Measurements from ENCODE around the gene CSGALNACT2. TPM values are rescaled to one million over a fixed set of nuclear protein-coding genes. Genes with fewer than 3 reads are reported as not detected.

CSGALNACT2 gene
- total and polyA plus RNA-seq, 9 of the 15 experiments (the other 6 are each of a cell fraction or from before 2014, with no cell fraction given) = 1.4 to 7.3 (median 3.5) TPM

DNA sequence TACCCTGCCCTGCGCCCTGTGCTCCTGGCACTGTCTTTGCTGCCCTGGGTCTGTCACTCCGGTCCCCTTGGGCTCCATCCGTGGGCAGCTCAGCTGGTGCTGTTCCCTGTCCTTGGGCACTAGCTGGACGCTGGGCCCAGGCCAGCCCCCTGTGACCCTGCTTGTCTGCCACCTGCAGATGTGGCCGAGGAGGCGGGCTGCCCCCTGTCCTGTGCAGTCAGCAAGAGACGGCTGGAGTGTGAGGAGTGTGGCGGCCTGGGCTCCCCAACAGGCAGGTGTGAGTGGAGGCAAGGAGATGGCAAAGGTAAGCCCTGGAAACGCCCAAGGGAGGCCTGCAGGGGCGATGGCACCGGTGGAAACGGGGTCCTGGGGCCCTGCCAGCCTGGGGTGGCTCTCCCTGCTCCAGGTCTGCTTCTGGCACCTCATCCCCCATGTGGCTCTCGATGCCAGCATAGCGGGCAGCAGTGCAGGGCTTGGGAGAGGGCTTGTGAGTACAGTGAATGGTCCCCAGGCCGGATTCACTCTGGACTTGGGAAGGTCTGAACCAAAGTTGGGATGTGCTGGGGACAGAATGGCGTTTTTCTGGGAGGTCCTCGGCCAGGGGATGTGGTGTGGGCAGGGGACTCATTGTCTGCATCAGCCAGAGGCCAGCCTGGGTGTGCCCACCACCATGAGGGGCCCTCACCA, 26.2 kb upstream of the CSGALNACT2 start:
- ATAC-seq (no peak), DNase-seq (ENCODE audit: extremely low read depth in 1 of 4, low spot score in 3 of 4) (no peak), FAIRE-seq (no peak)
- H3K79me2 ChIP-seq (ENCODE audit: control insufficient read depth, insufficient read depth, low read length) = no peaks in the 10 kb centered on the region
- ChIA-PET POLR2A (interaction anchor here (1.3 kb wide), 1 partner anchor 10 kb away, joined by 4 read pairs; no protein-coding TSS in a partner anchor), CTCF (ENCODE audit: low intra/inter-chr PET ratio) (no interaction called here)
- H3K27me3 ChIP-seq (ENCODE audit: control insufficient read depth in 2 of 2, insufficient read depth in 2 of 2, low read length in 2 of 2) = peaks cover 17 to 63% of the 10 kb centered on the region in 2 experiments; a peak in 4 of 5 replicates
- 1% methylated on average over 17 of the region's 17 CpGs for WGBS (ENCODE audit: insufficient coverage, low coverage, missing lambda C conversion rate)
- no TSS peak for BruUV-seq (replicated peaks)
- H3K9me1 ChIP-seq (ENCODE audit: control insufficient read depth, insufficient read depth, low read length) = peaks cover 3% of the 10 kb centered on the region
- intact Hi-C loops (cut with micrococcal nuclease) (loop anchor here (5.0 kb wide), 1 partner anchor 35 kb away; the partner anchor contains the start of gene RET), in situ Hi-C loops (cut with MboI) (no loop called here)
- peaks cover 8% of the 10 kb centered on the region for H4K20me1 ChIP-seq (replicated peaks; ENCODE audit: control insufficient read depth, insufficient read depth, low read length)
- H3K9ac ChIP-seq (ENCODE audit: insufficient read depth in 1 of 2, low read depth in 2 of 2, low read length in 2 of 2) = no peak overlapping the region; a peak in 1 of 4 replicates
- no peak overlapping the region for H3K4me2 ChIP-seq (ENCODE audit: insufficient read depth, low read length)
- H3K4me3 ChIP-seq = no peak overlapping the region
- no peaks in the 10 kb centered on the region for H3K36me3 ChIP-seq (ENCODE audit: control insufficient read depth, insufficient read depth, low read length)
- H2AFZ ChIP-seq (ENCODE audit: low read depth, low read length) = no peak overlapping the region
- H3K9me3 ChIP-seq (replicated peaks; ENCODE audit: control insufficient read depth, insufficient read depth, low read depth, low read length) = no peaks in the 10 kb centered on the region
- H3K27ac ChIP-seq (ENCODE audit: extremely low read depth, low read depth, low read length) = no peak overlapping the region
- H3K4me1 ChIP-seq (replicated peaks in 1 of 2; ENCODE audit: control insufficient read depth in 2 of 2, insufficient read depth in 2 of 2, low read length in 2 of 2) = peaks cover 0 to 14% of the 10 kb centered on the region in 2 experiments; a peak in 3 of 5 replicates
- TF ChIP-seq, protein P1, sequence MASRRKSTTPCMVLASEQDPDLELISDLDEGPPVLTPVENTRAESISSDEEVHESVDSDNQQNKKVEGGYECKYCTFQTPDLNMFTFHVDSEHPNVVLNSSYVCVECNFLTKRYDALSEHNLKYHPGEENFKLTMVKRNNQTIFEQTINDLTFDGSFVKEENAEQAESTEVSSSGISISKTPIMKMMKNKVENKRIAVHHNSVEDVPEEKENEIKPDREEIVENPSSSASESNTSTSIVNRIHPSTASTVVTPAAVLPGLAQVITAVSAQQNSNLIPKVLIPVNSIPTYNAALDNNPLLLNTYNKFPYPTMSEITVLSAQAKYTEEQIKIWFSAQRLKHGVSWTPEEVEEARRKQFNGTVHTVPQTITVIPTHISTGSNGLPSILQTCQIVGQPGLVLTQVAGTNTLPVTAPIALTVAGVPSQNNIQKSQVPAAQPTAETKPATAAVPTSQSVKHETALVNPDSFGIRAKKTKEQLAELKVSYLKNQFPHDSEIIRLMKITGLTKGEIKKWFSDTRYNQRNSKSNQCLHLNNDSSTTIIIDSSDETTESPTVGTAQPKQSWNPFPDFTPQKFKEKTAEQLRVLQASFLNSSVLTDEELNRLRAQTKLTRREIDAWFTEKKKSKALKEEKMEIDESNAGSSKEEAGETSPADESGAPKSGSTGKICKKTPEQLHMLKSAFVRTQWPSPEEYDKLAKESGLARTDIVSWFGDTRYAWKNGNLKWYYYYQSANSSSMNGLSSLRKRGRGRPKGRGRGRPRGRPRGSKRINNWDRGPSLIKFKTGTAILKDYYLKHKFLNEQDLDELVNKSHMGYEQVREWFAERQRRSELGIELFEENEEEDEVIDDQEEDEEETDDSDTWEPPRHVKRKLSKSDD (conservative IDR thresholded peaks at IDR 0.05; ENCODE audit: low read length) = no peak
- TF ChIP-seq THRAP3 (IDR thresholded peaks at IDR 0.05; ENCODE audit: borderline replicate concordance) = no peak
- TF ChIP-seq MCM5 (IDR thresholded peaks at IDR 0.05; ENCODE audit: low read depth) = no peak
- TF ChIP-seq, protein P2, sequence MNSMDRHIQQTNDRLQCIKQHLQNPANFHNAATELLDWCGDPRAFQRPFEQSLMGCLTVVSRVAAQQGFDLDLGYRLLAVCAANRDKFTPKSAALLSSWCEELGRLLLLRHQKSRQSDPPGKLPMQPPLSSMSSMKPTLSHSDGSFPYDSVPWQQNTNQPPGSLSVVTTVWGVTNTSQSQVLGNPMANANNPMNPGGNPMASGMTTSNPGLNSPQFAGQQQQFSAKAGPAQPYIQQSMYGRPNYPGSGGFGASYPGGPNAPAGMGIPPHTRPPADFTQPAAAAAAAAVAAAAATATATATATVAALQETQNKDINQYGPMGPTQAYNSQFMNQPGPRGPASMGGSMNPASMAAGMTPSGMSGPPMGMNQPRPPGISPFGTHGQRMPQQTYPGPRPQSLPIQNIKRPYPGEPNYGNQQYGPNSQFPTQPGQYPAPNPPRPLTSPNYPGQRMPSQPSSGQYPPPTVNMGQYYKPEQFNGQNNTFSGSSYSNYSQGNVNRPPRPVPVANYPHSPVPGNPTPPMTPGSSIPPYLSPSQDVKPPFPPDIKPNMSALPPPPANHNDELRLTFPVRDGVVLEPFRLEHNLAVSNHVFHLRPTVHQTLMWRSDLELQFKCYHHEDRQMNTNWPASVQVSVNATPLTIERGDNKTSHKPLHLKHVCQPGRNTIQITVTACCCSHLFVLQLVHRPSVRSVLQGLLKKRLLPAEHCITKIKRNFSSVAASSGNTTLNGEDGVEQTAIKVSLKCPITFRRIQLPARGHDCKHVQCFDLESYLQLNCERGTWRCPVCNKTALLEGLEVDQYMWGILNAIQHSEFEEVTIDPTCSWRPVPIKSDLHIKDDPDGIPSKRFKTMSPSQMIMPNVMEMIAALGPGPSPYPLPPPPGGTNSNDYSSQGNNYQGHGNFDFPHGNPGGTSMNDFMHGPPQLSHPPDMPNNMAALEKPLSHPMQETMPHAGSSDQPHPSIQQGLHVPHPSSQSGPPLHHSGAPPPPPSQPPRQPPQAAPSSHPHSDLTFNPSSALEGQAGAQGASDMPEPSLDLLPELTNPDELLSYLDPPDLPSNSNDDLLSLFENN (IDR thresholded peaks at IDR 0.05; ENCODE audit: low read depth in 2 of 2, low read length in 2 of 2) = no peak
- TF ChIP-seq, protein P3, sequence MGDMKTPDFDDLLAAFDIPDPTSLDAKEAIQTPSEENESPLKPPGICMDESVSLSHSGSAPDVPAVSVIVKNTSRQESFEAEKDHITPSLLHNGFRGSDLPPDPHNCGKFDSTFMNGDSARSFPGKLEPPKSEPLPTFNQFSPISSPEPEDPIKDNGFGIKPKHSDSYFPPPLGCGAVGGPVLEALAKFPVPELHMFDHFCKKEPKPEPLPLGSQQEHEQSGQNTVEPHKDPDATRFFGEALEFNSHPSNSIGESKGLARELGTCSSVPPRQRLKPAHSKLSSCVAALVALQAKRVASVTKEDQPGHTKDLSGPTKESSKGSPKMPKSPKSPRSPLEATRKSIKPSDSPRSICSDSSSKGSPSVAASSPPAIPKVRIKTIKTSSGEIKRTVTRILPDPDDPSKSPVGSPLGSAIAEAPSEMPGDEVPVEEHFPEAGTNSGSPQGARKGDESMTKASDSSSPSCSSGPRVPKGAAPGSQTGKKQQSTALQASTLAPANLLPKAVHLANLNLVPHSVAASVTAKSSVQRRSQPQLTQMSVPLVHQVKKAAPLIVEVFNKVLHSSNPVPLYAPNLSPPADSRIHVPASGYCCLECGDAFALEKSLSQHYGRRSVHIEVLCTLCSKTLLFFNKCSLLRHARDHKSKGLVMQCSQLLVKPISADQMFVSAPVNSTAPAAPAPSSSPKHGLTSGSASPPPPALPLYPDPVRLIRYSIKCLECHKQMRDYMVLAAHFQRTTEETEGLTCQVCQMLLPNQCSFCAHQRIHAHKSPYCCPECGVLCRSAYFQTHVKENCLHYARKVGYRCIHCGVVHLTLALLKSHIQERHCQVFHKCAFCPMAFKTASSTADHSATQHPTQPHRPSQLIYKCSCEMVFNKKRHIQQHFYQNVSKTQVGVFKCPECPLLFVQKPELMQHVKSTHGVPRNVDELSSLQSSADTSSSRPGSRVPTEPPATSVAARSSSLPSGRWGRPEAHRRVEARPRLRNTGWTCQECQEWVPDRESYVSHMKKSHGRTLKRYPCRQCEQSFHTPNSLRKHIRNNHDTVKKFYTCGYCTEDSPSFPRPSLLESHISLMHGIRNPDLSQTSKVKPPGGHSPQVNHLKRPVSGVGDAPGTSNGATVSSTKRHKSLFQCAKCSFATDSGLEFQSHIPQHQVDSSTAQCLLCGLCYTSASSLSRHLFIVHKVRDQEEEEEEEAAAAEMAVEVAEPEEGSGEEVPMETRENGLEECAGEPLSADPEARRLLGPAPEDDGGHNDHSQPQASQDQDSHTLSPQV (IDR thresholded peaks at IDR 0.05) = no peak
- TF ChIP-seq BRCA1 (IDR thresholded peaks at IDR 0.05) = no peak
- no peak for TF ChIP-seq BRCA1 (CRISPR knock-in tag; IDR thresholded peaks at IDR 0.05)
- TF ChIP-seq ZC3H11A (IDR thresholded peaks at IDR 0.05; ENCODE audit: low read depth, low read length) = no peak
- TF ChIP-seq HMGN3 (IDR thresholded peaks at IDR 0.05; ENCODE audit: borderline replicate concordance, extremely low read depth, insufficient read length, low read depth, low read length) = no peak
- no peak for TF ChIP-seq NR2C1 (IDR thresholded peaks at IDR 0.05)
- TF ChIP-seq NR2C1 (tag; IDR thresholded peaks at IDR 0.05) = no peak
- no peak for TF ChIP-seq TAF7 (tag; IDR thresholded peaks at IDR 0.05)
